Measurements from ENCODE around the gene NOS3.

DNA sequence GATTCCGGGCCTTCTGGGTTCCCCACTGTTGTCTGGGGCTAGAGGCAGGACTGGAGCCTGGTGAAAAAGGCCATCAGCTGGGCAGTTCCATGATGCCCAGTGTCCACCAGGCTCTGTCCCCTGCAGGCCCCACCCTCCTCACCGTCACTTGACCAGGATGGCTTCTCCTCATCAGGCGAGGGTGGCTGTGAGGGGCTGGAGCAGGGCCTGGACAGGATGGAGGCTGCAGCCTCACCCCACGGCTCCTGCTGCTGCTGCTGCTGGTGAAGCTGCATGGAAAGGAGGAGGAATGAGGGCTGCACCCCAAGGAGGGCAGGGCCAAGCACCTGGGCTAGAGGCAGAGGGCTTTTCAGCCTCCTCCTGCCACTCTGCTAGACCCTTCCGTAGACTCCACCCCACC lies 25.1 kb downstream of the NOS3 start:
- TF ChIP-seq, protein P1, sequence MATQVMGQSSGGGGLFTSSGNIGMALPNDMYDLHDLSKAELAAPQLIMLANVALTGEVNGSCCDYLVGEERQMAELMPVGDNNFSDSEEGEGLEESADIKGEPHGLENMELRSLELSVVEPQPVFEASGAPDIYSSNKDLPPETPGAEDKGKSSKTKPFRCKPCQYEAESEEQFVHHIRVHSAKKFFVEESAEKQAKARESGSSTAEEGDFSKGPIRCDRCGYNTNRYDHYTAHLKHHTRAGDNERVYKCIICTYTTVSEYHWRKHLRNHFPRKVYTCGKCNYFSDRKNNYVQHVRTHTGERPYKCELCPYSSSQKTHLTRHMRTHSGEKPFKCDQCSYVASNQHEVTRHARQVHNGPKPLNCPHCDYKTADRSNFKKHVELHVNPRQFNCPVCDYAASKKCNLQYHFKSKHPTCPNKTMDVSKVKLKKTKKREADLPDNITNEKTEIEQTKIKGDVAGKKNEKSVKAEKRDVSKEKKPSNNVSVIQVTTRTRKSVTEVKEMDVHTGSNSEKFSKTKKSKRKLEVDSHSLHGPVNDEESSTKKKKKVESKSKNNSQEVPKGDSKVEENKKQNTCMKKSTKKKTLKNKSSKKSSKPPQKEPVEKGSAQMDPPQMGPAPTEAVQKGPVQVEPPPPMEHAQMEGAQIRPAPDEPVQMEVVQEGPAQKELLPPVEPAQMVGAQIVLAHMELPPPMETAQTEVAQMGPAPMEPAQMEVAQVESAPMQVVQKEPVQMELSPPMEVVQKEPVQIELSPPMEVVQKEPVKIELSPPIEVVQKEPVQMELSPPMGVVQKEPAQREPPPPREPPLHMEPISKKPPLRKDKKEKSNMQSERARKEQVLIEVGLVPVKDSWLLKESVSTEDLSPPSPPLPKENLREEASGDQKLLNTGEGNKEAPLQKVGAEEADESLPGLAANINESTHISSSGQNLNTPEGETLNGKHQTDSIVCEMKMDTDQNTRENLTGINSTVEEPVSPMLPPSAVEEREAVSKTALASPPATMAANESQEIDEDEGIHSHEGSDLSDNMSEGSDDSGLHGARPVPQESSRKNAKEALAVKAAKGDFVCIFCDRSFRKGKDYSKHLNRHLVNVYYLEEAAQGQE (IDR thresholded peaks at IDR 0.05; ENCODE audit: insufficient read depth in 1 of 2, low read depth in 2 of 2, low read length in 2 of 2): no peak
- no peak for TF ChIP-seq POLR2AphosphoS5 (IDR thresholded peaks at IDR 0.05; ENCODE audit: low read depth, low read length)
- TF ChIP-seq FOXP2 (optimal IDR thresholded peaks at IDR 0.05; ENCODE audit: borderline replicate concordance, extremely low read depth, extremely low read length, insufficient read depth): no peak
- no peak for TF ChIP-seq TAF1 (IDR thresholded peaks at IDR 0.05; ENCODE audit: borderline replicate concordance, insufficient read depth, low read length)

Measured in PFSK-1 (cell line).